ENCODE data around the gene B4GALT2.

DNA sequence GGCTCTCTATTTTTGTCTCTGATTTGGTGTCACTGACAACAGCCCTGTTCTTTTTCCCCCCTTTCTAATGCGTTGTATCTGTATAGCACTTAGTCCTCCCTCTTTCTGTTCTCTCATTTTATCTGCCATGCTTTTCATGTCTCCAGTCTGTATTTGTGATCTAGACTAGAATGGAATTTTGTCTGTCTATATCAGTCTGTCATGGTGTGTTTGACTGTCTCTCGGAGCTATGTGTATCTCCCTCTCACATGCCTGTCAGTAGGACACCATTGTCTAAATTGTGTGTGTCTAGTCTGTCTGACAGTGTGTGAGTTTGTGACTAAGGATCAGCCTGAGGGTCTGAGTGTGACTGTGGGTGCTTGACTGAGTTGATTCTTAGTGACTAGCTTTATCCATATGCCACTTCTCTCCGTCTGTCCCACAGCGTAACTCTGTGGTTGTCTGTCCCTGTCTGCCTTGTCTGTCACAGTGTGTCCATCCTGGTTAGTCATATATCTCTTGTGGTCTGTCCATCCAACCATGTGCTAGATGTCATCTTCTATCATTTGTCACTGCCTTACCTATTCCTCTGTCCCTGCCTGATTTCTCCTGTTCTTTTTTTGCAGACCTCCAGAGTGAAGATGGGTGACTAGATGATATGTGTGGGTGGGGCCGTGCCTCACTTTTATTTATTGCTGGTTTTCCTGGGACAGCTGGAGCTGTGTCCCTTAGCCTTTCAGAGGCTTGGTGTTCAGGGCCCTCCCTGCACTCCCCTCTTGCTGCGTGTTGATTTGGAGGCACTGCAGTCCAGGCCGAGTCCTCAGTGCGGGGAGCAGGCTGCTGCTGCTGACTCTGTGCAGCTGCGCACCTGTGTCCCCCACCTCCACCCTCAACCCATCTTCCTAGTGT is 1.4 kb upstream of the B4GALT2 start:
- no peak for TF ChIP-seq RAD21 (IDR thresholded peaks at IDR 0.05; ENCODE audit: low read length)
- no peak for TF ChIP-seq EZH2phosphoT487 (IDR thresholded peaks at IDR 0.05; ENCODE audit: borderline replicate concordance, low read depth)
- TF ChIP-seq, protein P1, sequence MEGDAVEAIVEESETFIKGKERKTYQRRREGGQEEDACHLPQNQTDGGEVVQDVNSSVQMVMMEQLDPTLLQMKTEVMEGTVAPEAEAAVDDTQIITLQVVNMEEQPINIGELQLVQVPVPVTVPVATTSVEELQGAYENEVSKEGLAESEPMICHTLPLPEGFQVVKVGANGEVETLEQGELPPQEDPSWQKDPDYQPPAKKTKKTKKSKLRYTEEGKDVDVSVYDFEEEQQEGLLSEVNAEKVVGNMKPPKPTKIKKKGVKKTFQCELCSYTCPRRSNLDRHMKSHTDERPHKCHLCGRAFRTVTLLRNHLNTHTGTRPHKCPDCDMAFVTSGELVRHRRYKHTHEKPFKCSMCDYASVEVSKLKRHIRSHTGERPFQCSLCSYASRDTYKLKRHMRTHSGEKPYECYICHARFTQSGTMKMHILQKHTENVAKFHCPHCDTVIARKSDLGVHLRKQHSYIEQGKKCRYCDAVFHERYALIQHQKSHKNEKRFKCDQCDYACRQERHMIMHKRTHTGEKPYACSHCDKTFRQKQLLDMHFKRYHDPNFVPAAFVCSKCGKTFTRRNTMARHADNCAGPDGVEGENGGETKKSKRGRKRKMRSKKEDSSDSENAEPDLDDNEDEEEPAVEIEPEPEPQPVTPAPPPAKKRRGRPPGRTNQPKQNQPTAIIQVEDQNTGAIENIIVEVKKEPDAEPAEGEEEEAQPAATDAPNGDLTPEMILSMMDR (IDR thresholded peaks at IDR 0.05): no peak
- TF ChIP-seq, protein P2, sequence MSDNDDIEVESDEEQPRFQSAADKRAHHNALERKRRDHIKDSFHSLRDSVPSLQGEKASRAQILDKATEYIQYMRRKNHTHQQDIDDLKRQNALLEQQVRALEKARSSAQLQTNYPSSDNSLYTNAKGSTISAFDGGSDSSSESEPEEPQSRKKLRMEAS (IDR thresholded peaks at IDR 0.05; ENCODE audit: low read depth): no peak
- TF ChIP-seq, protein P3, sequence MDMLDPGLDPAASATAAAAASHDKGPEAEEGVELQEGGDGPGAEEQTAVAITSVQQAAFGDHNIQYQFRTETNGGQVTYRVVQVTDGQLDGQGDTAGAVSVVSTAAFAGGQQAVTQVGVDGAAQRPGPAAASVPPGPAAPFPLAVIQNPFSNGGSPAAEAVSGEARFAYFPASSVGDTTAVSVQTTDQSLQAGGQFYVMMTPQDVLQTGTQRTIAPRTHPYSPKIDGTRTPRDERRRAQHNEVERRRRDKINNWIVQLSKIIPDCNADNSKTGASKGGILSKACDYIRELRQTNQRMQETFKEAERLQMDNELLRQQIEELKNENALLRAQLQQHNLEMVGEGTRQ (IDR thresholded peaks at IDR 0.05; ENCODE audit: borderline replicate concordance, low read depth, low read length): no peak
- no peak for TF ChIP-seq CHD2 (IDR thresholded peaks at IDR 0.05; ENCODE audit: low read length, partially characterized antibody)
- no peak for TF ChIP-seq POLR2AphosphoS5 (IDR thresholded peaks at IDR 0.05; ENCODE audit: low read depth, low read length)
- TF ChIP-seq RFX5 (IDR thresholded peaks at IDR 0.05; ENCODE audit: low read length): no peak
- no peak for TF ChIP-seq ELF1 (IDR thresholded peaks at IDR 0.05)
- TF ChIP-seq EP300 (IDR thresholded peaks at IDR 0.05; ENCODE audit: borderline replicate concordance in 1 of 2, low read depth in 1 of 2, low read length in 1 of 2): no peak
- TF ChIP-seq GABPA (IDR thresholded peaks at IDR 0.05; ENCODE audit: low read depth): no peak
